Lung (tissue), 12 donors: ENCODE data around the gene RAPGEF2. TPM values are rescaled to one million over a fixed set of nuclear protein-coding genes. Genes with fewer than 3 reads are reported as not detected.

Source experiments
- ATAC-seq: fragments of 200-7000 bp; cut with Tn5 transposase; one replicate; pipeline ENCODE4 v1.9.1; 2020; ENCODE audit warnings: moderate number of reproducible peaks; ENCODE audit not compliant: insufficient read depth, low FRiP score
- DNase-seq, 3 donors: peaks; one replicate each; pipeline ENCODE4 v3.0.0-alpha.2; 2013 to 2017
- H3K27ac ChIP-seq, 2 donors: one replicate each; pipeline ENCODE4 v1.5.1; 2013; ENCODE audit warnings: mild to moderate bottlenecking in 2 of 2, moderate library complexity in 2 of 2, control low read depth in 1 of 2, inconsistent platforms in 1 of 2, low read depth in 1 of 2, low read length in 1 of 2
- H3K27me3 ChIP-seq, 3 donors: one replicate each; pipeline ENCODE4 v1.5.1; 2013; ENCODE audit warnings: low read length in 2 of 3; ENCODE audit not compliant: control insufficient read depth in 3 of 3, insufficient read depth in 3 of 3
- H3K36me3 ChIP-seq, 4 donors: one replicate each; pipeline ENCODE4 v1.5.1; 2013; ENCODE audit warnings: low read length in 4 of 4, mild to moderate bottlenecking in 1 of 4, moderate library complexity in 1 of 4; ENCODE audit not compliant: control insufficient read depth in 4 of 4, insufficient read depth in 4 of 4
- H3K4me1 ChIP-seq, 5 donors: one replicate each; pipeline ENCODE4 v1.5.1; 2013; ENCODE audit warnings: low read length in 5 of 5, mild to moderate bottlenecking in 2 of 5, moderate library complexity in 1 of 5; ENCODE audit not compliant: control insufficient read depth in 5 of 5, insufficient read depth in 5 of 5
- H3K4me3 ChIP-seq: one replicate; pipeline ENCODE4 v1.5.1; 2013; ENCODE audit warnings: mild to moderate bottlenecking, control low read depth, moderate library complexity
- H3K9ac ChIP-seq, 2 donors: one replicate each; pipeline ENCODE4 v1.5.1; 2013; ENCODE audit warnings: low read length in 2 of 2, control low read depth in 1 of 2; ENCODE audit not compliant: insufficient read depth in 1 of 2
- H3K9me3 ChIP-seq, 4 donors: one replicate each; pipeline ENCODE4 v1.5.1; 2013; ENCODE audit warnings: low read length in 3 of 4, mild to moderate bottlenecking in 1 of 4, moderate library complexity in 1 of 4; ENCODE audit not compliant: control insufficient read depth in 4 of 4, insufficient read depth in 3 of 4
- WGBS, 2 donors: extraction: QIAGEN DNeasy Blood & Tissue Kit; methylation state at CpG; one replicate each; pipeline ENCODE4 v1.1.7; 2013; 5-methylcytosine and 5-hydroxymethylcytosine counted together
- polyA plus RNA-seq, 2 donors: library from polyadenylated mRNA; stranded (reverse); fragments of 200-250 nt; gene quantifications; one replicate each; pipeline ENCODE4 v1.2.1, GENCODE V29; 2013
- total RNA-seq, 2 donors: library from RNA; depleted of rRNA in 1 of 2; stranded (reverse); fragments of >200 nt in 1 of 2; gene quantifications; one replicate each; pipeline ENCODE4 v1.2.1, GENCODE V29; 2014 to 2021
- TF ChIP-seq, protein P1 (sequence below): IDR thresholded peaks from 2 replicates; pipeline ENCODE4 v1.5.1; 2012; ENCODE audit warnings: mild to moderate bottlenecking; ENCODE audit errors: control extremely low read depth, extremely low read depth
- donor health status: control.
- donor health status: control.
- donor health status: Bipolar disorder and iron deficiency.
- donor health status: healthy.
- donor health status: DM: yes; HTN: yes; CAD: no.

RAPGEF2 gene
- total and polyA plus RNA-seq, 4 donors = 8.6 to 88.7 (median 32.2) TPM

DNA sequence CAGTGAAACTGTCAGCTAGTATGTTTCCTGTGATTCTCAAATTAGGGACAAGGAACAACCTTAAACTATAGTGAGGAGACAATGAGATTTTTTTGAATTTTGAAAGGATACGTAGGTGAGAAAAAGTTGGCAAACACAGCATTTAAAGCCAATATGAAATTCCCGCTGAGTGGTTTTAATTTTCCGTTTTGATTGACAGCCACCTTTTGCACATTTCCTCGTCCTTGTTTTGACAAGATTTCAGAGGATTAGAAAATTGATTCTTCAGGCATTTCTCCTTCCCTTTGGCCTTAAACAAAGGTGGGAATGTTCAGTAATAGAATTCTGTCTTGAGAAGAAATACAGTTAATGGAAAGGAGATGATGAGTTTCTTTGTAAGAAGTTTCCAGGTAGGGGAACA, 52.2 kb downstream of the RAPGEF2 start:
- H3K9me3 ChIP-seq = no peaks in the 10 kb centered on the region
- H3K36me3 ChIP-seq = peaks cover 0 to 3% (median 0%) of the 10 kb centered on the region in 4 donors
- H3K4me3 ChIP-seq = no peak overlapping the region
- 66 to 81% methylated on average over 4 of the region's 4 CpGs for WGBS, 2 donors
- TF ChIP-seq, protein P1, sequence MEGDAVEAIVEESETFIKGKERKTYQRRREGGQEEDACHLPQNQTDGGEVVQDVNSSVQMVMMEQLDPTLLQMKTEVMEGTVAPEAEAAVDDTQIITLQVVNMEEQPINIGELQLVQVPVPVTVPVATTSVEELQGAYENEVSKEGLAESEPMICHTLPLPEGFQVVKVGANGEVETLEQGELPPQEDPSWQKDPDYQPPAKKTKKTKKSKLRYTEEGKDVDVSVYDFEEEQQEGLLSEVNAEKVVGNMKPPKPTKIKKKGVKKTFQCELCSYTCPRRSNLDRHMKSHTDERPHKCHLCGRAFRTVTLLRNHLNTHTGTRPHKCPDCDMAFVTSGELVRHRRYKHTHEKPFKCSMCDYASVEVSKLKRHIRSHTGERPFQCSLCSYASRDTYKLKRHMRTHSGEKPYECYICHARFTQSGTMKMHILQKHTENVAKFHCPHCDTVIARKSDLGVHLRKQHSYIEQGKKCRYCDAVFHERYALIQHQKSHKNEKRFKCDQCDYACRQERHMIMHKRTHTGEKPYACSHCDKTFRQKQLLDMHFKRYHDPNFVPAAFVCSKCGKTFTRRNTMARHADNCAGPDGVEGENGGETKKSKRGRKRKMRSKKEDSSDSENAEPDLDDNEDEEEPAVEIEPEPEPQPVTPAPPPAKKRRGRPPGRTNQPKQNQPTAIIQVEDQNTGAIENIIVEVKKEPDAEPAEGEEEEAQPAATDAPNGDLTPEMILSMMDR = no peak
- DNase-seq (no peak), ATAC-seq (no peak)
- H3K27ac ChIP-seq = no peak overlapping the region
- H3K27me3 ChIP-seq = no peaks in the 10 kb centered on the region
- peaks cover 0 to 28% (median 0%) of the 10 kb centered on the region in 5 donors for H3K4me1 ChIP-seq
- no peak overlapping the region for H3K9ac ChIP-seq

DNA sequence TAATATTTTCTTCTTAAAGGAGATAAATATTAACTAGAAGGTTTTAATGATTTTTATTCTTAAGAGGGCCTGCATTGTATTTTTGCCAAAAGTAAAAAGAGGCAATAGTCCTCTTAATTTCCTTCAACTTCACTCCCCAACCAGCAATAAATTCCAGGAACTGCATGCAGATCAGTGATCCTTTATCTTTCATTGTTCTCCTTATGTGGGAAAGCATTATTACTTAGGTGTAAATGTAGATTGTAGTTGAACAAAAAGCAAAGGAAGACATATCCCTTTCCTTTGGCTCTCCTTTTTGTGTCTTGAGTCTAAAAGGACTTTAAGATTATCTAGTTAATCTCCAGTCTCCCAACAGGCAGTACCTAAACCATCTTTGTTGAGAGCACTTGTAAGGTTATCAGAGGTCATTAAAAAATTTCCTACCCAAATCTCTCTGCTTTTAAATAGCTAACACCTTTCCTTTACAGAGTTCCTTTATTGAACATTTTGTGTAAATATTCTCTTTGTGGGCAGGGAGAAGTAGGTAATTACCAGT, 55.3 kb downstream of the RAPGEF2 start:
- peaks cover 0 to under 1% (median 0%) of the 10 kb centered on the region in 4 donors for H3K36me3 ChIP-seq
- no peaks in the 10 kb centered on the region for H3K27me3 ChIP-seq
- H3K4me3 ChIP-seq = no peak overlapping the region
- ATAC-seq (no peak), DNase-seq (no peak)
- no peak overlapping the region for H3K9ac ChIP-seq
- TF ChIP-seq, protein P1 = no peak
- H3K9me3 ChIP-seq = no peaks in the 10 kb centered on the region
- peak overlapping the region in 1 of 2 donors; percentile 33 for H3K27ac ChIP-seq
- H3K4me1 ChIP-seq = peaks cover 0 to 18% (median 0%) of the 10 kb centered on the region in 5 donors

DNA sequence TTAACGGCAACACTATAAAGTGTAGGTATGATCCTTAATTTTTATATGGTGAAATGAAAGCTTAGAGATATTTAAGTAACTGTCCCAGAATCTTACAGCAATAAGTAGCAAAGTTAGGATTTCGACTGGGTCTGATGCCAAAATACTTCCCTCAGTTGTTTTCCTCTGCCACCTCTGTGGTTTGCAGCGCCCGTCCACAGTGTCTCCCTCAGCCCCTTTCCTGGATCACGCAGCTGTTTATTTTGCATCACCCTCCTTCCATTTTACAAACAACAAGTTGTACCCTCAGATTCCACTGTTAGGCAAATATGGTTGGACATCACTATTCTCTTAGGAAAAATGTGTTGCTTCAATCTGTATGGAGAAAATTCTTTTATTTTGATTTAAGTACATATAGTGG, 56.1 kb downstream of the RAPGEF2 start:
- H3K9me3 ChIP-seq = no peaks in the 10 kb centered on the region
- no peaks in the 10 kb centered on the region for H3K27me3 ChIP-seq
- no peak overlapping the region for H3K27ac ChIP-seq
- no peak overlapping the region for H3K4me3 ChIP-seq
- H3K36me3 ChIP-seq = no peaks in the 10 kb centered on the region
- DNase-seq (no peak), ATAC-seq (no peak)
- 39 to 56% methylated on average over 5 of the region's 5 CpGs for WGBS, 2 donors
- H3K9ac ChIP-seq = no peak overlapping the region
- TF ChIP-seq, protein P1 = no peak
- peaks cover 0 to 17% (median 0%) of the 10 kb centered on the region in 5 donors for H3K4me1 ChIP-seq

DNA sequence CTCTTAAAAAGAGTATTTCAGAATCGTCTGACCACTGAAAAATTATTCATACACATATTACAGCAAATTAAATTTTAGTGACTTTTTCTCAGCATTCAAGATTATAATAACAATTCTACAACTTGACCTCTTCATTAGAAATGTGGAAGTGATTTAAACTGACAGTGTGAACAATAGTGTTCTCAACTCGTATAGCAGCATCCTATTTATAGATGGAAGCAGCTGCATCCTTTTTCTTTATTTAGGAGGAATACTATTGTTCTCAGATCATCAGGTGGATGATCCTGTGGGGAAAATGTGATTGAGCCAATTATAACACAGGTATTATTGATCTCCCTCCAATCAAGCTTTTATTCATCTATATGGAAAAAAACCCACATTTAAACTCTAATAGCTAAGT, 56.7 kb downstream of the RAPGEF2 start:
- no peak overlapping the region for H3K9ac ChIP-seq
- no peaks in the 10 kb centered on the region for H3K36me3 ChIP-seq
- 38 to 52% methylated on average over 2 of the region's 2 CpGs for WGBS, 2 donors
- no peaks in the 10 kb centered on the region for H3K9me3 ChIP-seq
- TF ChIP-seq, protein P1 = no peak
- H3K27me3 ChIP-seq = no peaks in the 10 kb centered on the region
- no peak overlapping the region for H3K27ac ChIP-seq
- H3K4me3 ChIP-seq = no peak overlapping the region
- DNase-seq (peak in 1 of 3 donors; percentile 27), ATAC-seq (no peak)
- peaks cover 0 to 17% (median 2%) of the 10 kb centered on the region in 5 donors for H3K4me1 ChIP-seq
